GM12891 (cell line): Measurements from ENCODE around the gene ASPA.

Experiments
- POLR2A ChIP-seq: IDR thresholded peaks from 2 replicates; pipeline ENCODE4 v1.6.1; 2011; ENCODE audit warnings: low read depth, low read length, control low read depth
- POLR2AphosphoS5 ChIP-seq: IDR thresholded peaks from 2 replicates; pipeline ENCODE4 v1.6.1; 2011; ENCODE audit warnings: low read depth, low read length, control low read depth
- TAF1 ChIP-seq: IDR thresholded peaks from 2 replicates; pipeline ENCODE4 v1.6.1; 2011; ENCODE audit warnings: low read depth, low read length, control low read depth

DNA sequence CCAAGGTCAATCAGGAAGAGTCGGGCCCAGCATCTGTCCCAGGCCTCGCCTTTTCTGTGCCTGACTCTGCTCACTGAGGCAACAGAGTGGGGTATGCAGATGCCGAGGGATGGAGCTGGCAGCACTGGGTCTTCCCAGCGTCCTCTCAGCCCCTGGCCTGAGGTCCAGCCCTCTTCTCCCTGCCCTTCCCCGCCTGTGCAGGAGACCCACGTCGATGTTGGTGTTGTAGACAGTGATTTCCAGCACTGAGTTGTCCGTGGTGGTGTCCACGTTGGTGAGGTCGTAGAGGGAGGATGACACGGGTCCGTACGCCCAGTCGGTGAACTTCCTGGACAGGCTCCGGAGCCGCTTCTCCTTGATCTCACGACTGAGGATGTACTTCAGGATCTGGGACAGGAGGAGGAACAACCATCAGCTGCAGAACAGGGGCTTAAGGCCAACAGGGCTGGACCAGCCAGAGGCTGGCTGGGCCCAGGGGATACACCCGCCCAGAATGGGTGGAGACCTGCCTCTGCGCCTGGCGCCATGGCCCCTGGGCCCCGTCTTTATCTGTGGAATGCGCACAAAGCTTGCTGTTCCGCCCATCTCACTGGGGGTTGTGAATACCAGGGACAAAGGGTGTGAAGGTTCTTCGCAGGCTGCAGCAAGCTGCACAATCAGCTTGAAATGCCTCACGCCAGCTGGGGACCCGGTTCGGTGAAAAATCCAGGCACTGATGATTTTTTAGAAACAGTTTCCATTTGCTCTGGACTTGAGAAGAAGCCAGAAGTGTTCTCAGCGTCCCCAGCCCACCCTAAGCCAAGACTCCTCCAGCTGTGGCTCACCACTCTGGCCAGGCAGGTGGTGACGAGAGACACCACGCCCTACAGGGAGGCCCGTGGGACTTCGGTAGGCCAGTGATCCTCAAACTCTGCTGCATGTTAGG, 54.3 kb downstream of the ASPA start:
- TF ChIP-seq POLR2AphosphoS5, result no peak
- no peak for TF ChIP-seq POLR2A
- TF ChIP-seq TAF1, result no peak
